SH-SY5Y (cell line): ENCODE results near the gene NID1.

Experiments
- GATA2 ChIP-seq: IDR thresholded peaks from 2 replicates; pipeline ENCODE4 v1.6.1; 2011; ENCODE audit warnings: mild to moderate bottlenecking, low read depth, low read length
- GATA3 ChIP-seq: IDR thresholded peaks from 2 replicates; pipeline ENCODE4 v1.6.1; 2011; ENCODE audit warnings: low read depth, mild to moderate bottlenecking, low read length, moderate library complexity

Gene NID1

GRCh38 chr1:235958021-235958420 lies 106.9 kb downstream of the NID1 start:
- TF ChIP-seq GATA2 (no peak), GATA3 (no peak)

- TF ChIP-seq GATA2 (no peak), GATA3 (no peak)
Observed at GRCh38 chr1:235955777-235956176, 109.1 kb downstream of the NID1 start.

GRCh38 chr1:235954306-235955283 lies 110.3 kb downstream of the NID1 start:
- TF ChIP-seq GATA3: no peak
- no peak for TF ChIP-seq GATA2

- no peak for TF ChIP-seq GATA2
- no peak for TF ChIP-seq GATA3
Observed at GRCh38 chr1:235953801-235954200, 111.1 kb downstream of the NID1 start.

- TF ChIP-seq GATA3 (no peak), GATA2 (no peak)
Observed at GRCh38 chr1:235952950-235953615, 111.8 kb downstream of the NID1 start.

GRCh38 chr1:235951661-235952060 lies 113.2 kb downstream of the NID1 start:
- TF ChIP-seq GATA2 (no peak), GATA3 (no peak)

GRCh38 chr1:235950318-235950717 lies 114.6 kb downstream of the NID1 start:
- TF ChIP-seq GATA2 (no peak), GATA3 (no peak)

- no peak for TF ChIP-seq GATA3
- TF ChIP-seq GATA2: no peak
Observed at GRCh38 chr1:235948774-235949427, 116.0 kb downstream of the NID1 start.

- TF ChIP-seq GATA2 (no peak), GATA3 (no peak)
Observed at GRCh38 chr1:235947989-235948388, 116.9 kb downstream of the NID1 start.

GRCh38 chr1:235946571-235946981 lies 118.3 kb downstream of the NID1 start:
- TF ChIP-seq GATA3 (no peak), GATA2 (no peak)

GRCh38 chr1:235945775-235946570 lies 118.9 kb downstream of the NID1 start:
- TF ChIP-seq GATA2: no peak
- TF ChIP-seq GATA3: no peak

GRCh38 chr1:235943581-235944114 lies 121.2 kb downstream of the NID1 start:
- TF ChIP-seq GATA2 (no peak), GATA3 (no peak)

- TF ChIP-seq GATA2: no peak
- TF ChIP-seq GATA3: no peak
Observed at GRCh38 chr1:235942979-235943575, 121.8 kb downstream of the NID1 start.
